ENCODE results near the gene IMPDH2.

DNA sequence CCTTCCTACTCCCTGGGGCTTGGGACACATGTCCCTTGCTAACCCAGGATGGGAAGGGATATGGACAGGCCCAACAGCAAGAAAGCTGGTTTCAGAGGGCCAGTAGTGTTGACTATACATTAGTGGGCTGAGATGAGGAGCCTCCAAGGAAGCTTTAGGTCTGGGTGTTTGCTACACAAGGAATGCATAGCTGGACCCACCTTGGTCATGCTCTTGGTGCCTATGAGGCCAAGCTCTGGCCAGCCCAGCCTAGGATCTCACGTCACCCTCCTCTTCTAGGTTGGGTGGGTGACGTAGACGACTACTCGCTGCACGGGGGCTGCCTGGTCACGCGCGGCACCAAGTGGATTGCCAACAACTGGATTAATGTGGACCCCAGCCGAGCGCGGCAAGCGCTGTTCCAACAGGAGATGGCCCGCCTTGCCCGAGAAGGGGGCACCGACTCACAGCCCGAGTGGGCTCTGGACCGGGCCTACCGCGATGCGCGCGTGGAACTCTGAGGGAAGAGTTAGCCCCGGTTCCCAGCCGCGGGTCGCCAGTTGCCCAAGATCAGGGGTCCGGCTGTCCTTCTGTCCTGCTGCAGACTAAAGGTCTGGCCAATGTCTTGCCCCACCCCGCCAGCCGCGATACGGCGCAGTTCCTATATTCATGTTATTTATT lies 22.7 kb downstream of the IMPDH2 start:
- TF ChIP-seq, protein P1, sequence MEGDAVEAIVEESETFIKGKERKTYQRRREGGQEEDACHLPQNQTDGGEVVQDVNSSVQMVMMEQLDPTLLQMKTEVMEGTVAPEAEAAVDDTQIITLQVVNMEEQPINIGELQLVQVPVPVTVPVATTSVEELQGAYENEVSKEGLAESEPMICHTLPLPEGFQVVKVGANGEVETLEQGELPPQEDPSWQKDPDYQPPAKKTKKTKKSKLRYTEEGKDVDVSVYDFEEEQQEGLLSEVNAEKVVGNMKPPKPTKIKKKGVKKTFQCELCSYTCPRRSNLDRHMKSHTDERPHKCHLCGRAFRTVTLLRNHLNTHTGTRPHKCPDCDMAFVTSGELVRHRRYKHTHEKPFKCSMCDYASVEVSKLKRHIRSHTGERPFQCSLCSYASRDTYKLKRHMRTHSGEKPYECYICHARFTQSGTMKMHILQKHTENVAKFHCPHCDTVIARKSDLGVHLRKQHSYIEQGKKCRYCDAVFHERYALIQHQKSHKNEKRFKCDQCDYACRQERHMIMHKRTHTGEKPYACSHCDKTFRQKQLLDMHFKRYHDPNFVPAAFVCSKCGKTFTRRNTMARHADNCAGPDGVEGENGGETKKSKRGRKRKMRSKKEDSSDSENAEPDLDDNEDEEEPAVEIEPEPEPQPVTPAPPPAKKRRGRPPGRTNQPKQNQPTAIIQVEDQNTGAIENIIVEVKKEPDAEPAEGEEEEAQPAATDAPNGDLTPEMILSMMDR (conservative IDR thresholded peaks at IDR 0.05; ENCODE audit: low read length): no peak
- no peak for TF ChIP-seq EZH2phosphoT487 (IDR thresholded peaks at IDR 0.05; ENCODE audit: borderline replicate concordance, low read depth, low read length)
